Femur (tissue), 1 donor: ENCODE measurements around the gene EBF3.

Source experiments
- DNase-seq: peaks from one replicate; pipeline ENCODE4 v3.0.0-alpha.2; 2017

The EBF3 gene

GRCh38 chr10:129963641-129964501 is at the start of gene EBF3:
EBF3 (minus strand) TSS chr10:129964274; CDS start chr10:129963768, 506 bp downstream.
- peak; percentile 96 for DNase-seq

- peak; percentile 72 for DNase-seq
These were observed 49.5 kb upstream of the EBF3 start for GRCh38 chr10:130013335-130014262.

- DNase-seq: no peak
These were observed 48.1 kb upstream of the EBF3 start for GRCh38 chr10:130012129-130012528.

GRCh38 chr10:130010653-130011052 is 46.6 kb upstream of the EBF3 start:
- no peak for DNase-seq

GRCh38 chr10:130009228-130009627 is 45.2 kb upstream of the EBF3 start:
- no peak for DNase-seq

- no peak for DNase-seq
These were observed 39.9 kb upstream of the EBF3 start for GRCh38 chr10:130003787-130004613.

- no peak for DNase-seq
These were observed 39.1 kb upstream of the EBF3 start for GRCh38 chr10:130003166-130003565.

- DNase-seq: no peak
These were observed 38.5 kb upstream of the EBF3 start for GRCh38 chr10:130002606-130003005.

GRCh38 chr10:130000918-130001317 is 36.8 kb upstream of the EBF3 start:
- no peak for DNase-seq

GRCh38 chr10:129999140-129999539 is 35.1 kb upstream of the EBF3 start:
- DNase-seq: no peak

GRCh38 chr10:129993621-129994020 is 29.5 kb upstream of the EBF3 start:
- DNase-seq: no peak

- DNase-seq: no peak
These were observed 28.3 kb upstream of the EBF3 start for GRCh38 chr10:129992356-129992755.

GRCh38 chr10:129982825-129983224 is 18.8 kb upstream of the EBF3 start:
- DNase-seq: no peak

- DNase-seq: no peak
These were observed 14.9 kb upstream of the EBF3 start for GRCh38 chr10:129978980-129979379.

GRCh38 chr10:129978322-129978721 is 14.2 kb upstream of the EBF3 start:
- no peak for DNase-seq

- no peak for DNase-seq
These were observed 13.7 kb upstream of the EBF3 start for GRCh38 chr10:129977794-129978193.

GRCh38 chr10:129973674-129974059 is 9.6 kb upstream of the EBF3 start:
- DNase-seq: no peak

- DNase-seq: no peak
These were observed 9.0 kb upstream of the EBF3 start for GRCh38 chr10:129972966-129973673.

GRCh38 chr10:129972145-129972965 is 8.3 kb upstream of the EBF3 start:
- DNase-seq: peak; percentile 73

GRCh38 chr10:129971381-129972144 is 7.5 kb upstream of the EBF3 start:
- DNase-seq: peak; percentile 85
